ENCODE measurements around the gene SPATA18. TPM values are rescaled to one million over a fixed set of nuclear protein-coding genes. Genes with fewer than 3 reads are reported as not detected.

SPATA18 gene
- total RNA-seq, 3 donors from 2014 or later (not counting 1 experiment from before 2014, with no cell fraction given) = not detected

- H3K27ac Mint-ChIP-seq = no peak overlapping the region
- intact Hi-C loops (cut with micrococcal nuclease) = no loop called here
- TF ChIP-seq CTCF (IDR thresholded peaks at IDR 0.05) = no peak
- Histone ChIP-seq H3K27me3 (ENCODE audit: control insufficient read depth, insufficient read depth, low read length) (peaks cover 19% of the 10 kb centered on the region), H3K36me3 (ENCODE audit: control insufficient read depth, insufficient read depth, low read length) (no peaks in the 10 kb centered on the region), H3K9me3 (ENCODE audit: control insufficient read depth, insufficient read depth, low read length) (peaks cover 4% of the 10 kb centered on the region), H3K4me3 (ENCODE audit: low read length) (no peak overlapping the region), H3K4me1 (ENCODE audit: control insufficient read depth, insufficient read depth, low read length) (peaks cover 7% of the 10 kb centered on the region), H3K27ac (ENCODE audit: low read length) (no peak overlapping the region)
- H3K4me1 Mint-ChIP-seq = no peaks in the 10 kb centered on the region
- WGBS (ENCODE audit: insufficient coverage) = 73% methylated on average over 5 of the region's 5 CpGs
- no peak for ATAC-seq
- peaks cover 0 to 4% of the 10 kb centered on the region in 2 donors for H3K9me3 Mint-ChIP-seq
- peaks cover 33 to 44% of the 10 kb centered on the region in 2 donors for H3K27me3 Mint-ChIP-seq (ENCODE audit: low read depth in 2 of 2)
- peaks cover 5% of the 10 kb centered on the region for H3K36me3 Mint-ChIP-seq
- DNase-seq = no peak
- H3K4me3 Mint-ChIP-seq = no peak overlapping the region
Measured at GRCh38 chr4:52049266-52049665, 1.8 kb upstream of the SPATA18 start.

- Histone ChIP-seq H3K36me3 (ENCODE audit: control insufficient read depth, insufficient read depth, low read length) (no peaks in the 10 kb centered on the region), H3K27me3 (ENCODE audit: control insufficient read depth, insufficient read depth, low read length) (peaks cover 17% of the 10 kb centered on the region), H3K9me3 (ENCODE audit: control insufficient read depth, insufficient read depth, low read length) (peaks cover 4% of the 10 kb centered on the region), H3K4me1 (ENCODE audit: control insufficient read depth, insufficient read depth, low read length) (peaks cover 7% of the 10 kb centered on the region), H3K4me3 (ENCODE audit: low read length) (no peak overlapping the region), H3K27ac (ENCODE audit: low read length) (no peak overlapping the region)
- DNase-seq (no peak), ATAC-seq (no peak)
- H3K36me3 Mint-ChIP-seq = peaks cover 5% of the 10 kb centered on the region
- intact Hi-C loops (cut with micrococcal nuclease) = no loop called here
- 4% methylated on average over 46 of the region's 46 CpGs for WGBS (ENCODE audit: insufficient coverage)
- peaks cover 38 to 45% of the 10 kb centered on the region in 2 donors for H3K27me3 Mint-ChIP-seq (ENCODE audit: low read depth in 2 of 2)
- TF ChIP-seq CTCF (IDR thresholded peaks at IDR 0.05) = no peak
- H3K9me3 Mint-ChIP-seq = peaks cover 0 to 4% of the 10 kb centered on the region in 2 donors
- H3K4me3 Mint-ChIP-seq = no peak overlapping the region
- H3K4me1 Mint-ChIP-seq = no peaks in the 10 kb centered on the region
- no peak overlapping the region for H3K27ac Mint-ChIP-seq
Measured at GRCh38 chr4:52051615-52052474, 741 bp downstream of the SPATA18 start.

- intact Hi-C loops (cut with micrococcal nuclease) = no loop called here
- no peaks in the 10 kb centered on the region for H3K36me3 ChIP-seq (ENCODE audit: control insufficient read depth, insufficient read depth, low read length)
- H3K4me1 ChIP-seq (ENCODE audit: control insufficient read depth, insufficient read depth, low read length) = peaks cover 7% of the 10 kb centered on the region
- ATAC-seq (no peak), DNase-seq (no peak)
- TF ChIP-seq CTCF (IDR thresholded peaks at IDR 0.05) = no peak
- Mint-ChIP-seq H3K27me3 (ENCODE audit: low read depth in 2 of 2) (peaks cover 34 to 45% of the 10 kb centered on the region in 2 donors), H3K27ac (no peak overlapping the region), H3K4me3 (no peak overlapping the region), H3K9me3 (peaks cover 0 to 4% of the 10 kb centered on the region in 2 donors), H3K4me1 (no peaks in the 10 kb centered on the region), H3K36me3 (peaks cover 5% of the 10 kb centered on the region)
- no peak overlapping the region for H3K27ac ChIP-seq (ENCODE audit: low read length)
- WGBS (ENCODE audit: insufficient coverage) = 24% methylated on average over 3 of the region's 7 CpGs
- peaks cover 4% of the 10 kb centered on the region for H3K9me3 ChIP-seq (ENCODE audit: control insufficient read depth, insufficient read depth, low read length)
- H3K4me3 ChIP-seq (ENCODE audit: low read length) = no peak overlapping the region
- peaks cover 17% of the 10 kb centered on the region for H3K27me3 ChIP-seq (ENCODE audit: control insufficient read depth, insufficient read depth, low read length)
Measured at GRCh38 chr4:52052475-52052780, 1.3 kb downstream of the SPATA18 start.

Data from natural killer cell (primary cell).